ENCODE measurements around the gene ZSCAN30. TPM values are rescaled to one million over a fixed set of nuclear protein-coding genes. Genes with fewer than 3 reads are reported as not detected.

ZSCAN30 gene
- total RNA-seq, 1 experiment from 2014 or later = 20.5 TPM

DNA sequence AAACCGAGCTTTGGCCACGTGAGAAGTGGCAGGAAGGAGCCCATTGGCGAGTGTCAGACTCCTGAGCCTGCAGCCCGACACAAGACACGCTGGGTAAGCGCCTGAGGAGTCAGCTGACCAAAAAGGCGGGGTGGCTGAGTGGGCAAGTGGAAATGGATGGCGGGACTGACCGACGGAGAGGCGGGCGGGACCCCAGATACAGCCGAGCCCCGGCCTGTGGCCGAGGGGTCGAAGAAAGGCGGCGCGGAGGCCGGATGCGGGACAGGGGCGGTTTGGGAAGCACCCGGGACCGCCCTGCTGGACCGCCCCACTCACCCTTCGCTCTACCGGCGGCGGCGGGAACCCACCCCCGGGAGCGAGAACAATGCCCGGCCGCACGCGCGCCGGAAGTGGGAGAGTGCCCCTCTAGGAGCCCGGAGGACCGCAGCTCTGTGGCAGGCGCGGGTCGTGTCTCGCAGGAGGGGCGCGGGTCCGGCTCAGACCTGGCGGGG lies 22.8 kb downstream of the ZSCAN30 start:
- Mint-ChIP-seq H3K4me3 (ENCODE audit: unreplicated experiment) (no peak overlapping the region), H3K27me3 (ENCODE audit: insufficient read depth, unreplicated experiment) (no peaks in the 10 kb centered on the region)

DNA sequence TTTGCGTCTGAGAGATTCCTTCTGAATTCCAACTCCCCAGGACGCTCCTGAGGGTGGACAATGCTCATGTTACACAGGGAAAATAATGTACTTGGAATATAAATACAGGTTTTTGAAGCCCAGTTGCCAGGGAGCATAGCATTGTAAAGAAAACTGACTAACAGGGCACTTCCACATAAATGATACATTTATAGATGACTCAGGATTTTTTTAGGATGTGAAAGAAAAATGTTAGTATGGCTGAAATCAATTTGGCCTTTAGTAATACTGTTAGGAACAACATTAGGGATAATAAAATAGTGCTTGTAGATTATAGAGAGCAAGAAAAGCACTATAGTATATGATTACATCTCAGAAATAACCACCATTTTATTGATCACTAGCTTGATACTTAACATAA lies 25.6 kb downstream of the ZSCAN30 start:
- ChIA-PET POLR2A (interaction anchor here (1.4 kb wide), 1 partner anchor 24 kb away, joined by 4 read pairs; no protein-coding TSS in a partner anchor), CTCF (interaction anchor here (1.5 kb wide), 1 partner anchor 15 kb away, joined by 3 read pairs; no protein-coding TSS in a partner anchor)
- BruUV-seq (replicated peaks) = no TSS peak
- Mint-ChIP-seq H3K36me3 (ENCODE audit: insufficient read depth, unreplicated experiment) (peaks cover 32% of the 10 kb centered on the region), H3K4me1 (ENCODE audit: insufficient read depth, unreplicated experiment) (no peaks in the 10 kb centered on the region), H3K27me3 (ENCODE audit: insufficient read depth, unreplicated experiment) (no peaks in the 10 kb centered on the region), H3K27ac (ENCODE audit: low read depth, unreplicated experiment) (no peak overlapping the region), H3K4me3 (ENCODE audit: unreplicated experiment) (no peak overlapping the region), H3K9me3 (ENCODE audit: unreplicated experiment) (peaks cover 36% of the 10 kb centered on the region)
- intact Hi-C loops (cut with micrococcal nuclease) = no loop called here
- TF ChIP-seq, protein P1, sequence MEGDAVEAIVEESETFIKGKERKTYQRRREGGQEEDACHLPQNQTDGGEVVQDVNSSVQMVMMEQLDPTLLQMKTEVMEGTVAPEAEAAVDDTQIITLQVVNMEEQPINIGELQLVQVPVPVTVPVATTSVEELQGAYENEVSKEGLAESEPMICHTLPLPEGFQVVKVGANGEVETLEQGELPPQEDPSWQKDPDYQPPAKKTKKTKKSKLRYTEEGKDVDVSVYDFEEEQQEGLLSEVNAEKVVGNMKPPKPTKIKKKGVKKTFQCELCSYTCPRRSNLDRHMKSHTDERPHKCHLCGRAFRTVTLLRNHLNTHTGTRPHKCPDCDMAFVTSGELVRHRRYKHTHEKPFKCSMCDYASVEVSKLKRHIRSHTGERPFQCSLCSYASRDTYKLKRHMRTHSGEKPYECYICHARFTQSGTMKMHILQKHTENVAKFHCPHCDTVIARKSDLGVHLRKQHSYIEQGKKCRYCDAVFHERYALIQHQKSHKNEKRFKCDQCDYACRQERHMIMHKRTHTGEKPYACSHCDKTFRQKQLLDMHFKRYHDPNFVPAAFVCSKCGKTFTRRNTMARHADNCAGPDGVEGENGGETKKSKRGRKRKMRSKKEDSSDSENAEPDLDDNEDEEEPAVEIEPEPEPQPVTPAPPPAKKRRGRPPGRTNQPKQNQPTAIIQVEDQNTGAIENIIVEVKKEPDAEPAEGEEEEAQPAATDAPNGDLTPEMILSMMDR (IDR thresholded peaks at IDR 0.05; ENCODE audit: unreplicated experiment) = no peak
- DNase-seq (ENCODE audit: unreplicated experiment) = no peak

More for the DNA sequence above, 22.8 kb downstream of the ZSCAN30 start:
- intact Hi-C loops (cut with micrococcal nuclease) = no loop called here
- no peak for DNase-seq (ENCODE audit: unreplicated experiment)
- no peaks in the 10 kb centered on the region for H3K4me1 Mint-ChIP-seq (ENCODE audit: insufficient read depth, unreplicated experiment)
- POLR2A ChIA-PET = no interaction called here
- CTCF ChIA-PET = no interaction called here
- TF ChIP-seq, protein P1 (IDR thresholded peaks at IDR 0.05; ENCODE audit: unreplicated experiment) = no peak
- BruUV-seq (replicated peaks) = no TSS peak
- H3K36me3 Mint-ChIP-seq (ENCODE audit: insufficient read depth, unreplicated experiment) = peaks cover 20% of the 10 kb centered on the region
- H3K9me3 Mint-ChIP-seq (ENCODE audit: unreplicated experiment) = peaks cover 36% of the 10 kb centered on the region
- no peak overlapping the region for H3K27ac Mint-ChIP-seq (ENCODE audit: low read depth, unreplicated experiment)

DNA sequence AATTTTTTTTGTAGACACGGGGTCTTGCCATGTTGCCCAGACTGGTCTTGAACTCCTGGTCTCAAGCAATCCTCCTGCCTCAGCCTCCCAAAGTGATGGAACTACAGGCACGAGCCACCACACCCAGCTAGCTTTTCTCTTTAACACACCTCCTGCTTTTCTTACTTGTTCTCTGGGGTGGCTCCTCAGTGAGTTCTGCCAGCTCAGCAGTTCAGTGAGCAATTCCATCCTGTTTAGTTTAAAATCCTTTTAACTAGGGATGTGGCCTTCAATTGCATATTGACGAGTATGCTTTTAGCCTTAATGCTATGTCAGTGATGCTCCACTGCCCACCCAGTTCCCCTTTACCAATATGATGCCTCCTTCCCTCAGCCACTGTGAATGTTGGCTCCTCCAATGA lies 33.1 kb downstream of the ZSCAN30 start:
- no peak for DNase-seq (ENCODE audit: unreplicated experiment)
- peaks cover 22% of the 10 kb centered on the region for H3K36me3 Mint-ChIP-seq (ENCODE audit: insufficient read depth, unreplicated experiment)
- BruUV-seq (replicated peaks) = no TSS peak
- H3K27ac Mint-ChIP-seq (ENCODE audit: low read depth, unreplicated experiment) = no peak overlapping the region
- CTCF ChIA-PET = interaction anchor here (0.6 kb wide), 1 partner anchor 1875 kb away, joined by 5 read pairs; no protein-coding TSS in a partner anchor
- no peaks in the 10 kb centered on the region for H3K27me3 Mint-ChIP-seq (ENCODE audit: insufficient read depth, unreplicated experiment)
- H3K4me1 Mint-ChIP-seq (ENCODE audit: insufficient read depth, unreplicated experiment) = no peaks in the 10 kb centered on the region
- POLR2A ChIA-PET = no interaction called here
- no peak overlapping the region for H3K4me3 Mint-ChIP-seq (ENCODE audit: unreplicated experiment)
- H3K9me3 Mint-ChIP-seq (ENCODE audit: unreplicated experiment) = peaks cover 34% of the 10 kb centered on the region
- intact Hi-C loops (cut with micrococcal nuclease) = no loop called here
- TF ChIP-seq, protein P1 (IDR thresholded peaks at IDR 0.05; ENCODE audit: unreplicated experiment) = no peak

DNA sequence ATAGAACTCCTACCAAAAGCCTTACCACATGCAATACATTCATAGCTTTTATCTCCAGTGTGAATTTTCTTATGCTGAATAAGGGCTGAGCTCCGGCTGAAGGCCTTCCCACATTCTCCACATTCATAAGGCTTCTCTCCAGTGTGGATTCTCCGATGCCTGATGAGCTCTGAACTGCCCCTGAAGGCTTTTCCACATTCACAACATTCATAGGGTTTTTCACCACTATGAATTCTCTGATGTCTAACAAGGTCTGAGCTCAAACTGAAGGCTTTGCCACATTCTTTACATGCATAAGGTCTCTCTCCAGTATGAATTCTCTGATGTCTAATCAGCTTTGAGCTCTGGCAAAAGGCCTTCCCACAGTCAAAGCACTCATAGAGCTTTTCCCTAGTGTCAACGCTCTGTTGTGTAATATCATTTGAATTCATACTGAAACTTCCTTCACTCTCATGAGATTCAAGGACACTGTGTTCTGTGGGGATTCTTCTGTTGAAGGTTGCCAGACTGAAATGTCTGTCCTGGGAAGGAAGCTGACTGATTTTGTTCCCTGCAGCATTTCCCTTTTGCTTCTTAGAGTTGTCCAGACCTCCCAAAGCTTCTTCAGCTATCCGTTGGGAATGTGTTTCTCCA lies 36.3 kb downstream of the ZSCAN30 start:
- no peak overlapping the region for H3K27ac Mint-ChIP-seq (ENCODE audit: low read depth, unreplicated experiment)

More for the DNA sequence above, 36.3 kb downstream of the ZSCAN30 start:
- no TSS peak for BruUV-seq (replicated peaks)
- DNase-seq (ENCODE audit: unreplicated experiment) = no peak
- TF ChIP-seq, protein P1 (IDR thresholded peaks at IDR 0.05; ENCODE audit: unreplicated experiment) = no peak
- Mint-ChIP-seq H3K4me3 (ENCODE audit: unreplicated experiment) (no peak overlapping the region), H3K27me3 (ENCODE audit: insufficient read depth, unreplicated experiment) (no peaks in the 10 kb centered on the region), H3K36me3 (ENCODE audit: insufficient read depth, unreplicated experiment) (peaks cover 25% of the 10 kb centered on the region), H3K4me1 (ENCODE audit: insufficient read depth, unreplicated experiment) (no peaks in the 10 kb centered on the region), H3K9me3 (ENCODE audit: unreplicated experiment) (peaks cover 37% of the 10 kb centered on the region)
- CTCF ChIA-PET = interaction anchor here (0.6 to 1.3 kb wide), 2 partner anchors 9 to 794 kb away, joined by 3 to 4 read pairs; no protein-coding TSS in a partner anchor
- intact Hi-C loops (cut with micrococcal nuclease) = no loop called here
- POLR2A ChIA-PET = interaction anchor here (0.6 to 1.8 kb wide), 4 partner anchors 13 to 97 kb away, joined by 3 to 6 read pairs (median 4); partner anchors contain the start of genes ZNF397 and ZSCAN30

All from MCF 10A (cell line).